ENCODE data around the gene BCL2L12. TPM values are rescaled to one million over a fixed set of nuclear protein-coding genes. Genes with fewer than 3 reads are reported as not detected.

BCL2L12 gene
- total RNA-seq, 1 donor from 2014 or later, result 11.4 TPM

- no peaks in the 10 kb centered on the region for H3K27me3 ChIP-seq (ENCODE audit: low read depth)
- DNase-seq, result peak; percentile 99
- peaks cover 18% of the 10 kb centered on the region for H3K36me3 ChIP-seq
- no peaks in the 10 kb centered on the region for H3K9me3 ChIP-seq (replicated peaks)
- peaks cover 87% of the 10 kb centered on the region for H3K4me1 ChIP-seq
- H3K27ac ChIP-seq (replicated peaks), result peak within 1 kb of the TSS; percentile 100
- TF ChIP-seq, protein P1, sequence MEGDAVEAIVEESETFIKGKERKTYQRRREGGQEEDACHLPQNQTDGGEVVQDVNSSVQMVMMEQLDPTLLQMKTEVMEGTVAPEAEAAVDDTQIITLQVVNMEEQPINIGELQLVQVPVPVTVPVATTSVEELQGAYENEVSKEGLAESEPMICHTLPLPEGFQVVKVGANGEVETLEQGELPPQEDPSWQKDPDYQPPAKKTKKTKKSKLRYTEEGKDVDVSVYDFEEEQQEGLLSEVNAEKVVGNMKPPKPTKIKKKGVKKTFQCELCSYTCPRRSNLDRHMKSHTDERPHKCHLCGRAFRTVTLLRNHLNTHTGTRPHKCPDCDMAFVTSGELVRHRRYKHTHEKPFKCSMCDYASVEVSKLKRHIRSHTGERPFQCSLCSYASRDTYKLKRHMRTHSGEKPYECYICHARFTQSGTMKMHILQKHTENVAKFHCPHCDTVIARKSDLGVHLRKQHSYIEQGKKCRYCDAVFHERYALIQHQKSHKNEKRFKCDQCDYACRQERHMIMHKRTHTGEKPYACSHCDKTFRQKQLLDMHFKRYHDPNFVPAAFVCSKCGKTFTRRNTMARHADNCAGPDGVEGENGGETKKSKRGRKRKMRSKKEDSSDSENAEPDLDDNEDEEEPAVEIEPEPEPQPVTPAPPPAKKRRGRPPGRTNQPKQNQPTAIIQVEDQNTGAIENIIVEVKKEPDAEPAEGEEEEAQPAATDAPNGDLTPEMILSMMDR (IDR thresholded peaks at IDR 0.05; ENCODE audit: borderline replicate concordance), result no peak
- intact Hi-C loops (cut with micrococcal nuclease), result no loop called here
- H3K4me3 ChIP-seq, result peak within 1 kb of the TSS; percentile 98
These were observed 25.4 kb upstream of the BCL2L12 start, which contains the start of gene RRAS for GRCh38 chr19:49640113-49640898. Gene RRAS, minus strand, starts transcription at chr19:49640143. Its CDS starts 45 bp downstream, at chr19:49640098.

DNA sequence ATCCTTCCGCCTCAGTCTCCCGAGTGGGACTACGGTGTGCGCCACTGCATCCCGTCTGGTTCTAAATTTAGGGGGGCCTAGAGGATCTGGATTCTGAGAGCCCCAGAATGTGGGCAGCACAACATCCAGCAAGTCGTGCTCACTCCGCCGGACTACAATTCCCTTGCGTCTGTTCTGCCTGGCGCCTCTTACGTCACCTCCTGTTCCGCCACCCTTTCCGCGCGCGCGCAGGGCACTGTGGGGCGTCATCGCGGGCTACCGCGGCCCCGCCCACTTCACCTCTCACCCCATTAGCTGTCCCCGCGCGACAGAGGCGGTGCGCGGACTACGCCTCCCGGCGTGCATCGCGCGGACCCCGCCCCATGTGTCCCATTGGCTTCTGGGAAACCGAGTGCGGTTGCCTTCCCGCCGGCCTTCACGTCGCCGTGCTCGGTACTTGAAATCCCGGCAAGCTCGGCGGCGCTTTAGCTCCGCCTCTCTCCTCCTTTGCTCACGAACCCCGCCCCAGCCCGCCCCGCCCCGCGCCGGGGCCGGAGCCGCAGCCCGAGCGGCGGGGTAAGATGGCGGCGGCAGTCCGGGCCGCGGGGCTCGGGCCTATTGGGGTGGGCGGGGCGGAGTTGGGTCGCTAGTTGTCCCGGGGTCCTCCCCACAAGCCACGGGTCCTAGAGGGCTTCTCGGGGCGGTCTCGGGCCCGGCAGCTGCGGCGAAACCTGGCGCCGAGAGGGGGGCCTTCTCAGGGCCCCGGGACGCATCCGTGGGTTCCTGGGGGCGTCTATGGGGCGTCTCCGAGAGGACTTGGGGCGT is 23.8 kb upstream of the BCL2L12 start, which contains the start of gene SCAF1:
Gene SCAF1, plus strand, starts transcription at position 522 of the 804 bp plus-strand sequence. CDS start 2,818 bp downstream, outside the sequence.
- Histone ChIP-seq H3K36me3 (peaks cover 19% of the 10 kb centered on the region), H3K4me3 (peak within 1 kb of the TSS; percentile 98), H3K4me1 (peaks cover 78% of the 10 kb centered on the region), H3K27ac (replicated peaks) (peak within 1 kb of the TSS; percentile 100), H3K27me3 (ENCODE audit: low read depth) (no peaks in the 10 kb centered on the region), H3K9me3 (replicated peaks) (no peaks in the 10 kb centered on the region)
- TF ChIP-seq, protein P1 (IDR thresholded peaks at IDR 0.05; ENCODE audit: borderline replicate concordance), result no peak
- peak; percentile 99 for DNase-seq
- intact Hi-C loops (cut with micrococcal nuclease), result no loop called here

DNA sequence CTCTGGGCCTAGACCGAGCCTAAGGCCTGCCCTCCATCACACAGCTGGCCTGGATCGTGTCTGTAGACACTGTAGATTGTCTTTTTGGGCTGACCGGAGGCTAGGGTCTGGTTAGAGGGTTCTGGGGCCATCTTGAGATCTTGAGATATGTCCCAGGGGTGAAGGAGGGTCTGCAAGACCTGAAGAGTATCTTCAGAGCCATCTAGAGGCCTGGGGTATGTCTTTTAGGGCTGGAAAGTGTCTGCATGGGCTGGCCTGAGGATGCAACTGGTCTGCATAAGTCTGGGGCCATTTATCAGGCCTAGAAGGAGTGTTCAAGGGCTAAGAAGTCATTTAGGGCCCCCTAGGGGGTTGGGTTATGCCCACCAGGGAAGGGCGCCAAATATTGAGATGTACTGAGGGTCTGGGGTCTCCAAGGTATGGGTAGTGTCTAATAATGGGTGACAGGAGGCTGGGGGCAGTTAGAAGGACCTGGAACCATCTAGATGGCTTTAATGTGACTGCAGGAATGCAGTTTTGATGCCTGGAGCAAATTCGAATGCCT is 23.2 kb upstream of the BCL2L12 start:
- H3K4me3 ChIP-seq, result peak overlapping the region; percentile 98
- H3K36me3 ChIP-seq, result peaks cover 26% of the 10 kb centered on the region
- peaks cover 71% of the 10 kb centered on the region for H3K4me1 ChIP-seq
- H3K9me3 ChIP-seq (replicated peaks), result no peaks in the 10 kb centered on the region
- TF ChIP-seq, protein P1 (IDR thresholded peaks at IDR 0.05; ENCODE audit: borderline replicate concordance), result no peak
- no peaks in the 10 kb centered on the region for H3K27me3 ChIP-seq (ENCODE audit: low read depth)
- H3K27ac ChIP-seq (replicated peaks), result peak overlapping the region; percentile 100
- no peak for DNase-seq
- intact Hi-C loops (cut with micrococcal nuclease), result no loop called here

DNA sequence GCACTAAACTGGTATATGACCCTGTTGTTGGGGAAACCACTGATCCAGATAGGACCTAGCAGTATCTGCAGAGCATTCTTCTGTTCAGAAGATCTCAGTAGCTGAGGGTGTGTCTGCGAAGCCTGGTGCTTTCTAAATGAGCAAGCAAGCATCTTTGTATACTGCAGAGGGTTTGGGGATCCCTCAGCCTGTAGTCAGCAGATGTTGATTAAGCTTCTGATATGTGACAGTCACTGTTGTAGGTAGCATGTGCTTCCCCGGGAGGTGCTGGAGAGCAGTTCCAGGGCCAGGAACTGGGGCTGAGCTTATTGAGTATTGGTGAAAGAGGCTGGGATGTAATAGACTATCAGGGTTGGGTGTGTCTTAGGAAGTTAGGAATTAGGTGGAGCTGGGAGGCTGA is 22.3 kb upstream of the BCL2L12 start:
- peaks cover 62% of the 10 kb centered on the region for H3K4me1 ChIP-seq
- H3K9me3 ChIP-seq (replicated peaks), result no peaks in the 10 kb centered on the region
- TF ChIP-seq, protein P1 (IDR thresholded peaks at IDR 0.05; ENCODE audit: borderline replicate concordance), result no peak
- intact Hi-C loops (cut with micrococcal nuclease), result no loop called here
- peaks cover 35% of the 10 kb centered on the region for H3K36me3 ChIP-seq
- no peaks in the 10 kb centered on the region for H3K27me3 ChIP-seq (ENCODE audit: low read depth)
- DNase-seq, result no peak
- H3K4me3 ChIP-seq, result peak overlapping the region; percentile 98
- H3K27ac ChIP-seq (replicated peaks), result no peak overlapping the region

DNA sequence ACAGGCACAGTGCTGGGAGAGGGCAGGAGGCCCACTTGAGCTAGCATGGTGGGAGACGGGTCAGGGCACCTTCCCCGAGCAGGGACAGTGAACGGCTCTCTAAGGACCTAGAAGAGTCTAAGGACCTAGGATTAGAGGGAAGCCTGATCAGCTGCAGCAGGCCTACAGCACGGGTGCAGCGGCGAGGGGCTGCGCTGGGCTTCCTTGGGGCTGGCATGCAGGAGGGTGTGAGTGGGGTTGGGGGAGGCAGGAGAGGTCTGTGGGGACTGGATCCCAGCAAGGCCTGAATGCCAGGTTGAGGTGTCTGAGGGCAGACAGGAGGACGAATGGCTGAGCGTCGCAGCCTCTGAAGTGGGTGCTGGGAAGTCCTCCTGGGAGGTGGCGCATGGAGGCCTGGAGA is 20.1 kb upstream of the BCL2L12 start:
- intact Hi-C loops (cut with micrococcal nuclease), result no loop called here
- Histone ChIP-seq H3K27me3 (ENCODE audit: low read depth) (no peaks in the 10 kb centered on the region), H3K9me3 (replicated peaks) (no peaks in the 10 kb centered on the region), H3K36me3 (peaks cover 56% of the 10 kb centered on the region), H3K4me3 (no peak overlapping the region), H3K27ac (replicated peaks) (no peak overlapping the region), H3K4me1 (peaks cover 48% of the 10 kb centered on the region)
- no peak for DNase-seq
- TF ChIP-seq, protein P1 (IDR thresholded peaks at IDR 0.05; ENCODE audit: borderline replicate concordance), result no peak
